ENCODE results near the gene DNASE1L1. TPM values are rescaled to one million over a fixed set of nuclear protein-coding genes. Genes with fewer than 3 reads are reported as not detected.

Gene DNASE1L1
- total RNA-seq, 1 experiment from 2014 or later = 8.8 TPM

GRCh38 chrX:154431341-154431740 is 22.3 kb upstream of the DNASE1L1 start:
- no peak for TF ChIP-seq CTCF (IDR thresholded peaks at IDR 0.05; ENCODE audit: insufficient read depth in 1 of 2, low read depth in 1 of 2, low read length in 1 of 2, severe bottlenecking in 1 of 2, unreplicated experiment in 1 of 2)
- no peak for DNase-seq
- Mint-ChIP-seq H3K36me3 (ENCODE audit: insufficient read depth, unreplicated experiment) (peaks cover 11% of the 10 kb centered on the region), H3K4me1 (ENCODE audit: low read depth, unreplicated experiment) (peaks cover 14% of the 10 kb centered on the region), H3K4me3 (ENCODE audit: unreplicated experiment) (no peak overlapping the region), H3K27me3 (ENCODE audit: insufficient read depth, unreplicated experiment) (no peaks in the 10 kb centered on the region), H3K27ac (ENCODE audit: unreplicated experiment) (no peak overlapping the region), H3K9me3 (ENCODE audit: unreplicated experiment) (no peaks in the 10 kb centered on the region)
- no peaks in the 10 kb centered on the region for H3K36me3 ChIP-seq (ENCODE audit: control insufficient read depth, insufficient read depth, low read length)
- H3K4me1 ChIP-seq = peaks cover 10% of the 10 kb centered on the region; the same call in 1 of the 2 replicates
- H3K4me3 ChIP-seq (ENCODE audit: low read depth, low read length) = no peak overlapping the region
- BruUV-seq (replicated peaks) = no TSS peak
- no peaks in the 10 kb centered on the region for H3K9me3 ChIP-seq
- H3K27me3 ChIP-seq (replicated peaks; ENCODE audit: control insufficient read depth, insufficient read depth, low read length) = no peaks in the 10 kb centered on the region
- CTCF ChIA-PET = no interaction called here
- intact Hi-C loops (cut with micrococcal nuclease; ENCODE audit: unreplicated experiment) = no loop called here
- POLR2A ChIA-PET = no interaction called here

GRCh38 chrX:154430916-154431315 is 21.9 kb upstream of the DNASE1L1 start:
- Histone ChIP-seq H3K4me3 (ENCODE audit: low read depth, low read length) (no peak overlapping the region), H3K9me3 (no peaks in the 10 kb centered on the region), H3K27me3 (replicated peaks; ENCODE audit: control insufficient read depth, insufficient read depth, low read length) (no peaks in the 10 kb centered on the region), H3K4me1 (peaks cover 10% of the 10 kb centered on the region; the same call in 1 of the 2 replicates), H3K36me3 (ENCODE audit: control insufficient read depth, insufficient read depth, low read length) (no peaks in the 10 kb centered on the region)
- intact Hi-C loops (cut with micrococcal nuclease; ENCODE audit: unreplicated experiment) = no loop called here
- Mint-ChIP-seq H3K4me3 (ENCODE audit: unreplicated experiment) (peak overlapping the region; percentile 18), H3K27me3 (ENCODE audit: insufficient read depth, unreplicated experiment) (no peaks in the 10 kb centered on the region), H3K27ac (ENCODE audit: unreplicated experiment) (no peak overlapping the region), H3K36me3 (ENCODE audit: insufficient read depth, unreplicated experiment) (peaks cover 11% of the 10 kb centered on the region), H3K9me3 (ENCODE audit: unreplicated experiment) (no peaks in the 10 kb centered on the region), H3K4me1 (ENCODE audit: low read depth, unreplicated experiment) (peaks cover 14% of the 10 kb centered on the region)
- no TSS peak for BruUV-seq (replicated peaks)
- ChIA-PET POLR2A (no interaction called here), CTCF (no interaction called here)
- DNase-seq = no peak
- TF ChIP-seq CTCF (IDR thresholded peaks at IDR 0.05; ENCODE audit: insufficient read depth in 1 of 2, low read depth in 1 of 2, low read length in 1 of 2, severe bottlenecking in 1 of 2, unreplicated experiment in 1 of 2) = no peak

- Mint-ChIP-seq H3K9me3 (ENCODE audit: unreplicated experiment) (no peaks in the 10 kb centered on the region), H3K36me3 (ENCODE audit: insufficient read depth, unreplicated experiment) (peaks cover 11% of the 10 kb centered on the region)
- CTCF ChIA-PET = no interaction called here
These were observed 21.4 kb upstream of the DNASE1L1 start for GRCh38 chrX:154430479-154430878.

More at GRCh38 chrX:154430479-154430878, 21.4 kb upstream of the DNASE1L1 start:
- no peak for DNase-seq
- no peak for TF ChIP-seq CTCF (IDR thresholded peaks at IDR 0.05; ENCODE audit: insufficient read depth in 1 of 2, low read depth in 1 of 2, low read length in 1 of 2, severe bottlenecking in 1 of 2, unreplicated experiment in 1 of 2)
- Histone ChIP-seq H3K36me3 (ENCODE audit: control insufficient read depth, insufficient read depth, low read length) (no peaks in the 10 kb centered on the region), H3K4me3 (ENCODE audit: low read depth, low read length) (no peak overlapping the region), H3K4me1 (peaks cover 10% of the 10 kb centered on the region; the same call in 1 of the 2 replicates), H3K9me3 (no peaks in the 10 kb centered on the region), H3K27me3 (replicated peaks; ENCODE audit: control insufficient read depth, insufficient read depth, low read length) (no peaks in the 10 kb centered on the region)
- Mint-ChIP-seq H3K27ac (ENCODE audit: unreplicated experiment) (no peak overlapping the region), H3K4me3 (ENCODE audit: unreplicated experiment) (peak overlapping the region; percentile 18), H3K4me1 (ENCODE audit: low read depth, unreplicated experiment) (peaks cover 14% of the 10 kb centered on the region), H3K27me3 (ENCODE audit: insufficient read depth, unreplicated experiment) (no peaks in the 10 kb centered on the region)
- intact Hi-C loops (cut with micrococcal nuclease; ENCODE audit: unreplicated experiment) = no loop called here
- POLR2A ChIA-PET = no interaction called here
- BruUV-seq (replicated peaks) = no TSS peak

All from Caco-2 (cell line).